Hepatocyte (in vitro differentiated cells): ENCODE results near the gene CBFA2T3. TPM values are rescaled to one million over a fixed set of nuclear protein-coding genes. Genes with fewer than 3 reads are reported as not detected.

Source experiments
- DNase-seq: peaks from one replicate; pipeline ENCODE4 v3.0.0-alpha.2; 2016; ENCODE audit warnings: low spot score
- H2AFZ ChIP-seq: fragments of 200-600 bp; sonication (generic); 2 replicates; pipeline ENCODE4 v1.6.0; 2016; ENCODE audit warnings: antibody characterized with exemption, mild to moderate bottlenecking
- H3K27ac ChIP-seq: fragments of 200-600 bp; sonication (generic); 2 replicates; pipeline ENCODE4 v1.5.1; 2016; ENCODE audit warnings: mild to moderate bottlenecking
- H3K27me3 ChIP-seq: fragments of 200-600 bp; sonication (generic); 2 replicates; pipeline ENCODE4 v1.6.1; 2016
- H3K36me3 ChIP-seq: fragments of 200-600 bp; sonication (generic); replicated peaks from 2 replicates; pipeline ENCODE4 v1.5.1; 2016; ENCODE audit warnings: low read depth; ENCODE audit not compliant: insufficient read depth
- H3K4me1 ChIP-seq: fragments of 200-600 bp; sonication (generic); 2 replicates; pipeline ENCODE4 v1.5.1; 2016; ENCODE audit warnings: mild to moderate bottlenecking, moderate library complexity; ENCODE audit not compliant: insufficient read depth
- H3K4me2 ChIP-seq: fragments of 200-600 bp; sonication (generic); 2 replicates; pipeline ENCODE4 v1.6.0; 2016
- H3K4me3 ChIP-seq: fragments of 200-600 bp; sonication (generic); 2 replicates; pipeline ENCODE4 v1.5.1; 2016; ENCODE audit warnings: mild to moderate bottlenecking
- H3K79me2 ChIP-seq: fragments of 200-600 bp; sonication (generic); 2 replicates; pipeline ENCODE4 v1.6.0; 2017; ENCODE audit warnings: mild to moderate bottlenecking
- H3K9me2 ChIP-seq: fragments of 200-600 bp; sonication (generic); replicated peaks from 2 replicates; pipeline ENCODE4 v1.6.0; 2017; ENCODE audit warnings: mild to moderate bottlenecking; ENCODE audit not compliant: insufficient read depth
- H3K9me3 ChIP-seq: fragments of 200-600 bp; sonication (generic); 2 replicates; pipeline ENCODE4 v1.5.1; 2016; ENCODE audit warnings: low read depth, mild to moderate bottlenecking
- H4K20me1 ChIP-seq: fragments of 200-600 bp; sonication (generic); 2 replicates; pipeline ENCODE4 v1.6.0; 2016; ENCODE audit warnings: mild to moderate bottlenecking; ENCODE audit not compliant: insufficient read depth, poor library complexity, severe bottlenecking
- CTCF ChIP-seq: fragments of 200-600 bp; sonication (generic); IDR thresholded peaks from 2 replicates; pipeline ENCODE4 v1.5.1; 2016; ENCODE audit warnings: antibody characterized with exemption, mild to moderate bottlenecking; ENCODE audit not compliant: poor library complexity
- EZH2 ChIP-seq: fragments of 200-600 bp; sonication (generic); IDR thresholded peaks from 2 replicates; pipeline ENCODE4 v1.6.1; 2016; ENCODE audit warnings: antibody characterized with exemption, mild to moderate bottlenecking, borderline replicate concordance
- EZH2phosphoT487 ChIP-seq: fragments of 200-600 bp; sonication (generic); IDR thresholded peaks from one replicate; pipeline ENCODE4 v1.6.1; 2018; ENCODE audit warnings: antibody characterized with exemption, mild to moderate bottlenecking, low read depth, moderate library complexity; ENCODE audit not compliant: unreplicated experiment, severe bottlenecking
- WGBS: methylation state at CpG from one replicate; pipeline ENCODE4 v1.1.6; 2016; ENCODE audit warnings: low lambda C conversion rate; ENCODE audit errors: missing lambda C conversion rate; 5-methylcytosine and 5-hydroxymethylcytosine counted together
- polyA plus RNA-seq: library from polyadenylated mRNA; unstranded; fragments of >200 nt; fragmentation: Nextera tagmentation; extraction: Ambion mirVana; gene quantifications from 2 replicates; pipeline ENCODE4 v1.2.1, GENCODE V29; 2016
- total RNA-seq: library from RNA; depleted of rRNA; stranded (reverse); fragments of >200 nt; gene quantifications from 2 replicates; pipeline ENCODE4 v1.2.3, GENCODE V29; 2014

Gene CBFA2T3
- total and polyA plus RNA-seq, 2 experiments from 2014 or later = 0.07 to 1.5 TPM

DNA sequence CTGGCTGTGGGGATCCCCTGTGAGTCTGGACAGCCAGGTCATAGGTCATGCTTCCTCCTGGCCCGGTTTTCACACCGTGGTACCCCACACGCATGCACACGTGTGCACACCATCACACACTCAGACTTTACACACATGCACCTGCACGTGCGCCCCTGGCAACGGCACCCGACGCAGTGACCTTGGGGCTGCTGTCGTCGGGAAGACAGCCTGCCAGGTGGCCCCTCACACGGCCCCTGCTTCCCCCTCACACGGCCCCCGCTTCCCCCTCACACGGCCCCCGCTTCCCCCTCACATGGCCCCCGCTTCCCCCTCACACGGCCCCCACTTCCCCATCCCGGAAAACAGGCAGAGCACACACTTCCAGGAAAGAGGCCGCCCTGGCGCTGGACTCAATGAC lies 45.1 kb downstream of the CBFA2T3 start:
- H2AFZ ChIP-seq = no peak overlapping the region
- no peaks in the 10 kb centered on the region for H3K9me2 ChIP-seq
- no peak overlapping the region for H3K27ac ChIP-seq
- no peaks in the 10 kb centered on the region for H3K79me2 ChIP-seq
- H3K4me3 ChIP-seq = no peak overlapping the region
- H3K4me1 ChIP-seq = peaks cover 16% of the 10 kb centered on the region
- no peaks in the 10 kb centered on the region for H3K9me3 ChIP-seq
- no peak for DNase-seq
- no peaks in the 10 kb centered on the region for H4K20me1 ChIP-seq
- no peak overlapping the region for H3K4me2 ChIP-seq
- H3K27me3 ChIP-seq = no peaks in the 10 kb centered on the region
- TF ChIP-seq CTCF (no peak), EZH2 (no peak), EZH2phosphoT487 (no peak)
- WGBS = 93% methylated on average over 7 of the region's 21 CpGs
- H3K36me3 ChIP-seq = no peaks in the 10 kb centered on the region

GRCh38 chr16:88931373-88931900 lies 45.6 kb downstream of the CBFA2T3 start:
- no peaks in the 10 kb centered on the region for H3K79me2 ChIP-seq
- no peaks in the 10 kb centered on the region for H3K9me2 ChIP-seq
- H4K20me1 ChIP-seq = no peaks in the 10 kb centered on the region
- no peaks in the 10 kb centered on the region for H3K27me3 ChIP-seq
- H3K9me3 ChIP-seq = no peaks in the 10 kb centered on the region
- no peak for DNase-seq
- H3K4me3 ChIP-seq = no peak overlapping the region
- H3K27ac ChIP-seq = no peak overlapping the region
- TF ChIP-seq EZH2phosphoT487 (no peak), CTCF (no peak), EZH2 (no peak)
- no peak overlapping the region for H3K4me2 ChIP-seq
- H3K4me1 ChIP-seq = peaks cover 11% of the 10 kb centered on the region
- WGBS = 92% methylated on average over 19 of the region's 20 CpGs
- H3K36me3 ChIP-seq = no peaks in the 10 kb centered on the region
- H2AFZ ChIP-seq = no peak overlapping the region

GRCh38 chr16:88930716-88931115 lies 46.3 kb downstream of the CBFA2T3 start:
- Histone ChIP-seq H3K79me2 (no peaks in the 10 kb centered on the region), H3K4me1 (peaks cover 10% of the 10 kb centered on the region), H3K4me3 (no peak overlapping the region), H3K4me2 (no peak overlapping the region), H3K27ac (no peak overlapping the region), H3K27me3 (no peaks in the 10 kb centered on the region), H4K20me1 (no peaks in the 10 kb centered on the region), H3K9me3 (no peaks in the 10 kb centered on the region), H3K36me3 (no peaks in the 10 kb centered on the region), H2AFZ (no peak overlapping the region), H3K9me2 (no peaks in the 10 kb centered on the region)
- TF ChIP-seq EZH2 = no peak
- no peak for TF ChIP-seq CTCF
- TF ChIP-seq EZH2phosphoT487 = no peak
- 89% methylated on average over 10 of the region's 12 CpGs for WGBS
- no peak for DNase-seq

GRCh38 chr16:88929091-88929445 lies 47.9 kb downstream of the CBFA2T3 start:
- Histone ChIP-seq H3K79me2 (no peaks in the 10 kb centered on the region), H3K9me2 (no peaks in the 10 kb centered on the region), H4K20me1 (no peaks in the 10 kb centered on the region), H3K27me3 (no peaks in the 10 kb centered on the region), H3K4me3 (no peak overlapping the region), H3K4me1 (peaks cover 14% of the 10 kb centered on the region), H3K36me3 (no peaks in the 10 kb centered on the region), H3K9me3 (no peaks in the 10 kb centered on the region), H3K4me2 (no peak overlapping the region), H3K27ac (no peak overlapping the region), H2AFZ (no peak overlapping the region)
- DNase-seq = no peak
- TF ChIP-seq EZH2 = no peak
- no peak for TF ChIP-seq EZH2phosphoT487
- no peak for TF ChIP-seq CTCF
- 75% methylated on average over 14 of the region's 14 CpGs for WGBS
